AG09319 (cell line): ENCODE results near the gene VN1R5.

Experiments
- DNase-seq: peaks from one replicate; pipeline ENCODE4 v3.0.0-alpha.2; 2010; ENCODE audit warnings: low read depth; ENCODE audit errors: extremely low read depth
- TF ChIP-seq, protein P1 (sequence below): IDR thresholded peaks from 2 replicates; pipeline ENCODE4 v1.5.1; 2011; ENCODE audit warnings: low read depth, mild to moderate bottlenecking, inconsistent platforms, low read length, moderate library complexity

The VN1R5 gene

DNA sequence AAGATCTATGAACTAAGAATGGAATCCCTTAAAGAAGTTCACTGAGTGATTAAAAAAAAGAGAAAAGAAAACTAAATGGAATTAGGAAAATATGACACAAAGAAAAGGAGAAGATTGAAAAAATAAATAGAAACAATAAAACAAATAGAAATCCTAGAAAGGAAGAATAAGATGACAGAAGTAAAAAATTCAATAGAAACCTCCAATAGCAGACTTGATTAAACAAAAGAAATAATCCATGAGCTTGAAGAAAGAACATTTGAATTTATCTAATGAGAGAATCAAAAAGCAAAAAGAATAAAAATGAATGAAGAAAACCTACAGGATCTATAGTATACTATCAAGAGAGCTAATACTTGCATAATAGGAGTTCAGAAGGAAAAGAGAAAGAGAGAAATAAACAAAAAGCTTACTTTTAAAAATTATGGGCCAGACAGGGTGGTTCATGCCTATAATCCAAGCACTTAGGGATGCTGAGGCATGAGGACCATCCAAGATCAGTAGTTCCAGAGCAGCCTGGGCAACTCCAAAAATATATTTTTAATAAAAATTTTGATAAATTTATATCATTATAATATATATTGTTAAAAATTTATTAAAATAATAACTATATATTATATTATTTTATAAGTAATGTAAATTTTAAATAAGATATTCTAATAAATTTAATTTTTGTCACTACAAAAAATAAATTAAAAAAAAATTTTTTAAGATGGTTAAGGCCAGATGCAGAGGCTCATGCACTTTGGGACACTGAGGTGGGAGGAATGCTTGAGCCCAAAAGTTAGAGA, 9.4 kb upstream of the VN1R5 start:
- DNase-seq, result no peak
- TF ChIP-seq, protein P1, sequence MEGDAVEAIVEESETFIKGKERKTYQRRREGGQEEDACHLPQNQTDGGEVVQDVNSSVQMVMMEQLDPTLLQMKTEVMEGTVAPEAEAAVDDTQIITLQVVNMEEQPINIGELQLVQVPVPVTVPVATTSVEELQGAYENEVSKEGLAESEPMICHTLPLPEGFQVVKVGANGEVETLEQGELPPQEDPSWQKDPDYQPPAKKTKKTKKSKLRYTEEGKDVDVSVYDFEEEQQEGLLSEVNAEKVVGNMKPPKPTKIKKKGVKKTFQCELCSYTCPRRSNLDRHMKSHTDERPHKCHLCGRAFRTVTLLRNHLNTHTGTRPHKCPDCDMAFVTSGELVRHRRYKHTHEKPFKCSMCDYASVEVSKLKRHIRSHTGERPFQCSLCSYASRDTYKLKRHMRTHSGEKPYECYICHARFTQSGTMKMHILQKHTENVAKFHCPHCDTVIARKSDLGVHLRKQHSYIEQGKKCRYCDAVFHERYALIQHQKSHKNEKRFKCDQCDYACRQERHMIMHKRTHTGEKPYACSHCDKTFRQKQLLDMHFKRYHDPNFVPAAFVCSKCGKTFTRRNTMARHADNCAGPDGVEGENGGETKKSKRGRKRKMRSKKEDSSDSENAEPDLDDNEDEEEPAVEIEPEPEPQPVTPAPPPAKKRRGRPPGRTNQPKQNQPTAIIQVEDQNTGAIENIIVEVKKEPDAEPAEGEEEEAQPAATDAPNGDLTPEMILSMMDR, result no peak

DNA sequence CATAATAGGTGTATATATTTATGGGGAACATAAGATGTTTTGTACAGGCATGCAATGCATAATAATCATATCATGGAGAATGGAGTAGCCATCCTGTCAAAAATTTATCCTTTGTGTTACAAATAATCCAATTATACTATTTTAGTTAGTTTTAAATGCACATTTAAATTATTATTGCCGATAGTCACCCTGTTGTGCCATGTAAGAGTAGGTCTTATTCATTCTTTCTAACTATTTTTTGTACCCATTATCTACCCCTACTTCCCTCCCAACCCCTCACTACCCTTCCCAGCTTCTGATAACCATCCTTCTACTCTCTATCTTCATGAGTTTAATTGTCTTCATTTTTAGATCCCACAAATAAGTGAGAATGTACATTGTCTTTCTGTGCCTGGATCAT, 8.3 kb upstream of the VN1R5 start:
- TF ChIP-seq, protein P1, result no peak
- DNase-seq, result no peak

DNA sequence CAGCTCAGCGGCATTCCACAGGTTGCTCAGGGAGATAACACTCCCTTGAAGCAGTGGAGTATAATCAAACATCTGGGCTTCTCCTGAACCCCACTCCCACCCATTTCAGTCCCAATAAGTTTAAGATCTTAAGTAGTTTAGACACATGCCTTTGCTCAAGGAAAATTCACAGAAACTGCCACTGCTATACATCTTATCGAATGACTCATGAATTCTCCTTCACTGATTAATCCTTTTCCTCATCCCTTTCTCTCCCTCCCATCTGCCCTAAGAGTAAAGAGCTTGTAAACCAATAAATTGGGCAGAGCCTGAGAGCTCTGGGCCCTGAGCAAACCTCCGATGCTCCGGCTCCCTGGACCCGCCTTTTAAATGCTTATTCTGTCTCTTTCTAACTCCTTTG, 10.2 kb downstream of the VN1R5 start:
- TF ChIP-seq, protein P1, result no peak
- no peak for DNase-seq

DNA sequence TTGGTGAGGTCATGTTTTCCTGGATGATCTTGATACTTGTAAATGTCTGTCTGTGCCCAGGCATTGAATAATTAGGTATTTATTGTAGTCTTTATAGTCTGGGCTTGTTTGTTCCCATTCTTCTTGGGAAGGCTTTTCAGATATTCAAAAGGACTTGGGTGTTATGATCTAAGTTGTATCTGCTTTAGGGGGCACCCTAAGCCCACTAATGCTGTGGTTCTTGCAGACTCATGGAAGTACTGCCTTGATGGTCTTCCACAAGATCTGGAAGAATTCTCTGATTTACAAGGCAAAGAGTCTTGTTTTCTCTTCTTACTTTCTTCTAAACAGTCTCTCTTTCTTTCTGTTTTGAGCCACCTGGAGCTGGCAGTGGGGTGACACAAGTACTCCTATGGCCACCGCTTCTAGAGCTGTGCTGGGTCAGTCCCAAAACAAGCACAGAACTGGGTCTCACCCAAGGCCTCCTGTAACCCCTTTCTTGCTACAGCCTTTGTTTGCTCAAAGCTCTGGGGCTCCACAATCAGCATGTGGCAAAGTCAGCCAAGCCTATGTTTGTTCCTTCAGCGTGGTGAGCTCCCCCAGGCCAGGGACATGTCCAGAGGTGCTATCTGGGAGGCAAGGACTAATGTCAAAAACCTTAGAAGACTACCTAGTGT, 12.6 kb downstream of the VN1R5 start:
- TF ChIP-seq, protein P1, result no peak
- no peak for DNase-seq

DNA sequence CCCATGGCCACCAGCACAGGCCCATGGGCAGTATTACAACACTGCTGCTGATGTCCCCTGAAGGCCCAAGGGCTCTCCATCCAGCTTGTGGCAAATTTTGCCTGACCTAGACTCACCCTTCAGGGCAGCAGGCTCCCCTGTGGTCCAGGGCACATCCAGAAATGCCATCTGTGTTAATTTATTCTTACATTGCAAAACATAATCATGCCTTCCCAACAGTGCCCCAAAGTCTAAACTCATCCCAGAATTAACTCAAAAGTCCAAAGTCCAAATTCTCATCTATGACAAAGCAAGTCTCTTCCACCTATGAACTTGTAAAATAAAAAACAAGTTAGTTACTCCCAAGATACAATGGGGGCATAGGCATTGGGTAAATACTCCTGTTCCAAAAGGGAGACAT, 13.3 kb downstream of the VN1R5 start:
- DNase-seq, result no peak
- TF ChIP-seq, protein P1, result no peak

DNA sequence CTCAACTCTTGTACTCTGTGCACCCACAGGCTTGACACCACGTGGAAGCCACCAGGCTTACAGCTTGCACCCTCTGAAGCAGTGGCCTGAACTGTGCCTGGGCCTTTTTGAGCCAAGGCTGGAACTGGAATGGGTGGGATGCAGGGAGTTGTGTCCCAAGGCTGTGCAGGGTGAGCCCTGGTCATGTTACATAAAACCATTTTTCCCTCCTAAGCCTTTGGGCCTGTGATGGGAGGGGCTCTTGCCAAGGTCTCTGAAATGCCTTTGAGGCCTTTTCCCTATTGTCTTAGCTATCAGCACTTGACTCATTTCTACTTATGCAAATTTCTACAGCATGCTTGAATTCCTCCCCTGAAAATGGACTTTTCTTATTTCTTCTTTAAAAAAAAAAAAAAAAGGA, 14.1 kb downstream of the VN1R5 start:
- DNase-seq, result no peak
- TF ChIP-seq, protein P1, result no peak

DNA sequence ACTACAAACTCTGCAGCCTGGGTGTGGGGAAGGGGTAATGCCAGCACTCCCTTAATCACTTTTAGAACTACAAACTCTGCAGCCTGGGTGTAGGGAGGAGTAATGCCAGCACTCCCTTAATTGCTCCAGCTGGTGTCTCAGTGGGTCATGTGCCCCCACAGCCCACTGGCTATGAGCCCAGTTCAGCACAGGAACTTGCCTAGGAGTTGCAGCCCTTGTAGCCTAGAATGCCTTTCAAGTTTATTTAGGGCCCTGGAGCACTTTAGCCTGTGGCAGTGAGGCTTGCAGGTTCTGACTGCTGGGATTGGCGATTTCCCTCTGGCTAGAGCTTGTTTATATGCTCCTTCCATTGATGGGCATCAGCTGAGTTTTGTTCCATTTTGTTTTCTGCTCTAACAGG, 17.1 kb downstream of the VN1R5 start:
- no peak for DNase-seq
- TF ChIP-seq, protein P1, result no peak
